SU-DHL-6 (cell line): ENCODE data around the gene NOM1.

Experiments
- H2AFZ ChIP-seq: fragments of 200-600 bp; sonication (generic); 2 replicates; pipeline ENCODE4 v1.6.1; 2014; ENCODE audit warnings: low read depth, mild to moderate bottlenecking, moderate library complexity, mixed read lengths, antibody characterized with exemption, low read length; ENCODE audit not compliant: severe bottlenecking
- H3F3A ChIP-seq: fragments of 200-600 bp; shearing (Covaris generic); 2 replicates; pipeline ENCODE4 v1.6.0; 2016; ENCODE audit warnings: antibody characterized with exemption, mild to moderate bottlenecking; ENCODE audit not compliant: insufficient read depth
- H3K27ac ChIP-seq: fragments of 200-600 bp; sonication (generic); 2 replicates; pipeline ENCODE4 v1.5.1; 2016; ENCODE audit warnings: low read depth, mild to moderate bottlenecking, low read length, moderate library complexity, mixed read lengths
- H3K27me3 ChIP-seq: fragments of 200-600 bp; sonication (generic), shearing (Covaris generic); 2 replicates; pipeline ENCODE4 v1.6.0; 2014; ENCODE audit warnings: mild to moderate bottlenecking, low read length
- H3K36me3 ChIP-seq: fragments of 200-600 bp; sonication (generic); 2 replicates; pipeline ENCODE4 v1.6.1; 2014; ENCODE audit warnings: mild to moderate bottlenecking, low read length, mixed read lengths
- H3K4me2 ChIP-seq: fragments of 300-600, 200-600 bp; shearing (Covaris generic), sonication (generic); 2 replicates; pipeline ENCODE4 v1.6.0; 2014; ENCODE audit warnings: low read length, low read depth, mild to moderate bottlenecking; ENCODE audit not compliant: poor library complexity, severe bottlenecking
- H3K4me3 ChIP-seq: fragments of 200-600 bp; sonication (generic); 2 replicates; pipeline ENCODE4 v1.5.1; 2014; ENCODE audit warnings: antibody characterized with exemption, low read length, mild to moderate bottlenecking, mixed read lengths; ENCODE audit not compliant: insufficient read depth, poor library complexity, severe bottlenecking
- H3K79me2 ChIP-seq: fragments of 200-600 bp; sonication (generic); 2 replicates; pipeline ENCODE4 v1.6.1; 2014; ENCODE audit warnings: mild to moderate bottlenecking, low read length, moderate library complexity; ENCODE audit not compliant: insufficient read depth
- H3K9ac ChIP-seq: fragments of 200-600 bp; sonication (generic); 2 replicates; pipeline ENCODE4 v1.7.0; 2014; ENCODE audit warnings: mild to moderate bottlenecking, low read length
- H3K9me2 ChIP-seq: fragments of 200-600 bp; sonication (generic); replicated peaks from 2 replicates; pipeline ENCODE4 v1.6.1; 2014; ENCODE audit warnings: low read length; ENCODE audit not compliant: insufficient read depth
- H3K9me3 ChIP-seq: fragments of 200-600 bp; sonication (generic); 2 replicates; pipeline ENCODE4 v1.6.1; 2014; ENCODE audit warnings: low read length, mixed read lengths; ENCODE audit not compliant: insufficient read depth
- H4K20me1 ChIP-seq: fragments of 200-600 bp; sonication (generic); 2 replicates; pipeline ENCODE4 v1.6.1; 2014; ENCODE audit warnings: low read depth, mild to moderate bottlenecking, antibody characterized with exemption, low read length, moderate library complexity, mixed read lengths
- CTCF ChIP-seq: fragments of 200-600 bp; sonication (generic); IDR thresholded peaks from one replicate; pipeline ENCODE4 v1.5.1; 2017; ENCODE audit warnings: antibody characterized with exemption, mild to moderate bottlenecking, low read length, moderate library complexity; ENCODE audit not compliant: insufficient read depth, poor library complexity, severe bottlenecking
- EZH2phosphoT487 ChIP-seq: fragments of 200-600 bp; sonication (generic), shearing (Covaris generic); conservative IDR thresholded peaks from 2 replicates; pipeline ENCODE4 v1.6.1; 2018; ENCODE audit warnings: mild to moderate bottlenecking, antibody characterized with exemption, low read length, moderate library complexity, mixed read lengths

Gene NOM1

GRCh38 chr7:156963472-156963871, 14.0 kb downstream of the NOM1 start:
- no peak overlapping the region for H3K4me2 ChIP-seq
- H3K4me3 ChIP-seq, result no peak overlapping the region
- H3K36me3 ChIP-seq, result peaks cover 15% of the 10 kb centered on the region
- no peak overlapping the region for H2AFZ ChIP-seq
- H3K27ac ChIP-seq, result no peak overlapping the region
- H3F3A ChIP-seq, result no peaks in the 10 kb centered on the region
- TF ChIP-seq CTCF (no peak), EZH2phosphoT487 (no peak)
- no peaks in the 10 kb centered on the region for H3K27me3 ChIP-seq
- peaks cover 4% of the 10 kb centered on the region; the same call in 1 of the 2 replicates for H3K79me2 ChIP-seq
- no peak overlapping the region for H3K9ac ChIP-seq
- H3K9me3 ChIP-seq, result no peaks in the 10 kb centered on the region
- H3K9me2 ChIP-seq, result no peaks in the 10 kb centered on the region
- H4K20me1 ChIP-seq, result no peaks in the 10 kb centered on the region

- TF ChIP-seq EZH2phosphoT487, result no peak
- no peak for TF ChIP-seq CTCF
- H4K20me1 ChIP-seq, result no peaks in the 10 kb centered on the region
- no peaks in the 10 kb centered on the region for H3K9me2 ChIP-seq
- peaks cover 22% of the 10 kb centered on the region for H3K36me3 ChIP-seq
- H3K4me2 ChIP-seq, result no peak overlapping the region
- no peaks in the 10 kb centered on the region for H3K27me3 ChIP-seq
- no peak overlapping the region for H3K4me3 ChIP-seq
- no peak overlapping the region for H2AFZ ChIP-seq
- no peak overlapping the region for H3K27ac ChIP-seq
- H3F3A ChIP-seq, result 0 out of 2 replicates have a peak, but pooled peaks cover 5% of the 10 kb centered on the region
- peaks cover 4% of the 10 kb centered on the region; the same call in 1 of the 2 replicates for H3K79me2 ChIP-seq
- no peak overlapping the region for H3K9ac ChIP-seq
- no peaks in the 10 kb centered on the region for H3K9me3 ChIP-seq
These were observed 15.5 kb downstream of the NOM1 start for GRCh38 chr7:156964971-156965370.

GRCh38 chr7:156966387-156966786, 16.9 kb downstream of the NOM1 start:
- Histone ChIP-seq H3K27me3 (no peaks in the 10 kb centered on the region), H3K9ac (no peak overlapping the region), H3K27ac (no peak overlapping the region), H3K36me3 (peaks cover 22% of the 10 kb centered on the region), H4K20me1 (no peaks in the 10 kb centered on the region), H3K4me2 (no peak overlapping the region), H3K79me2 (no peaks in the 10 kb centered on the region), H3K9me2 (no peaks in the 10 kb centered on the region), H3K9me3 (no peaks in the 10 kb centered on the region), H3K4me3 (no peak overlapping the region), H2AFZ (no peak overlapping the region), H3F3A (0 out of 2 replicates have a peak, but pooled peaks cover 5% of the 10 kb centered on the region)
- TF ChIP-seq EZH2phosphoT487 (no peak), CTCF (no peak)

- peaks cover 26% of the 10 kb centered on the region for H3K36me3 ChIP-seq
- H3K9me2 ChIP-seq, result no peaks in the 10 kb centered on the region
- no peaks in the 10 kb centered on the region for H4K20me1 ChIP-seq
- H2AFZ ChIP-seq, result no peak overlapping the region
- H3K9me3 ChIP-seq, result no peaks in the 10 kb centered on the region
- H3F3A ChIP-seq, result 0 out of 2 replicates have a peak, but pooled peaks cover 5% of the 10 kb centered on the region
- no peak overlapping the region for H3K9ac ChIP-seq
- H3K4me2 ChIP-seq, result no peak overlapping the region
- H3K4me3 ChIP-seq, result no peak overlapping the region
- no peaks in the 10 kb centered on the region for H3K79me2 ChIP-seq
- no peak overlapping the region for H3K27ac ChIP-seq
- H3K27me3 ChIP-seq, result no peaks in the 10 kb centered on the region
- TF ChIP-seq EZH2phosphoT487 (no peak), CTCF (no peak)
These were observed 18.7 kb downstream of the NOM1 start for GRCh38 chr7:156968183-156968582.
